Smooth muscle cell (in vitro differentiated cells): ENCODE data around the gene AKT3. TPM values are rescaled to one million over a fixed set of nuclear protein-coding genes. Genes with fewer than 3 reads are reported as not detected.

Source experiments
- DNase-seq: peaks from one replicate; lab custom pipeline; 2025; ENCODE audit not compliant: unreplicated experiment; lab: John Stamatoyannopoulos, UW
- H2AFZ ChIP-seq: fragments of 200-600 bp; sonication (generic); 2 replicates; pipeline ENCODE4 v1.6.0; 2016; ENCODE audit warnings: antibody characterized with exemption, low read depth, mild to moderate bottlenecking
- H3F3A ChIP-seq: fragments of 200-600 bp; sonication (generic); 2 replicates; pipeline ENCODE4 v1.6.0; 2017; ENCODE audit warnings: antibody characterized with exemption, low read depth
- H3K27ac ChIP-seq: fragments of 200-600 bp; sonication (generic); 2 replicates; pipeline ENCODE4 v1.5.1; 2016; ENCODE audit warnings: low read depth, mild to moderate bottlenecking
- H3K27me3 ChIP-seq: fragments of 200-600 bp; sonication (generic); 2 replicates; pipeline ENCODE4 v1.6.1; 2016; ENCODE audit warnings: low read depth, mild to moderate bottlenecking
- H3K36me3 ChIP-seq: fragments of 200-600 bp; sonication (generic); 2 replicates; pipeline ENCODE4 v1.5.1; 2016; ENCODE audit warnings: low read depth
- H3K4me1 ChIP-seq: fragments of 200-600 bp; sonication (generic); 2 replicates; pipeline ENCODE4 v1.5.1; 2016; ENCODE audit warnings: low read depth
- H3K4me2 ChIP-seq: fragments of 200-600 bp; sonication (generic); 2 replicates; pipeline ENCODE4 v1.6.0; 2016; ENCODE audit warnings: mild to moderate bottlenecking
- H3K4me3 ChIP-seq: fragments of 200-600 bp; sonication (generic); 2 replicates; pipeline ENCODE4 v1.5.1; 2016; ENCODE audit warnings: mild to moderate bottlenecking
- H3K79me2 ChIP-seq: fragments of 200-600 bp; sonication (generic); 2 replicates; pipeline ENCODE4 v1.6.0; 2016; ENCODE audit warnings: low read depth, mild to moderate bottlenecking
- H3K9ac ChIP-seq: fragments of 200-600 bp; sonication (generic); 2 replicates; pipeline ENCODE4 v1.6.0; 2016; ENCODE audit warnings: low read depth
- H3K9me3 ChIP-seq: fragments of 200-600 bp; sonication (generic); replicated peaks from 2 replicates; pipeline ENCODE4 v1.5.1; 2016; ENCODE audit warnings: low read depth
- H4K20me1 ChIP-seq: fragments of 200-600 bp; sonication (generic); 2 replicates; pipeline ENCODE4 v1.6.0; 2016; ENCODE audit warnings: low read depth
- CTCF ChIP-seq: fragments of 200-600 bp; sonication (generic); IDR thresholded peaks from 2 replicates; pipeline ENCODE4 v1.5.1; 2017; ENCODE audit warnings: borderline replicate concordance, mild to moderate bottlenecking, antibody characterized with exemption; ENCODE audit not compliant: insufficient read depth, poor library complexity, severe bottlenecking
- WGBS: methylation state at CpG from one replicate; pipeline ENCODE4 v1.1.7; 2016; ENCODE audit warnings: low lambda C conversion rate; 5-methylcytosine and 5-hydroxymethylcytosine counted together
- polyA plus RNA-seq: library from polyadenylated mRNA; unstranded; fragments of >200 nt; fragmentation: Nextera tagmentation; extraction: Ambion mirVana; gene quantifications from 2 replicates; pipeline ENCODE4 v1.2.1, GENCODE V29; 2016
- total RNA-seq: library from RNA; depleted of rRNA; stranded (reverse); fragments of >200 nt; gene quantifications from 2 replicates; pipeline ENCODE4 v1.2.3, GENCODE V29; 2014

AKT3 gene
- total and polyA plus RNA-seq, 2 experiments from 2014 or later, result 5.5 to 32.3 TPM

DNA sequence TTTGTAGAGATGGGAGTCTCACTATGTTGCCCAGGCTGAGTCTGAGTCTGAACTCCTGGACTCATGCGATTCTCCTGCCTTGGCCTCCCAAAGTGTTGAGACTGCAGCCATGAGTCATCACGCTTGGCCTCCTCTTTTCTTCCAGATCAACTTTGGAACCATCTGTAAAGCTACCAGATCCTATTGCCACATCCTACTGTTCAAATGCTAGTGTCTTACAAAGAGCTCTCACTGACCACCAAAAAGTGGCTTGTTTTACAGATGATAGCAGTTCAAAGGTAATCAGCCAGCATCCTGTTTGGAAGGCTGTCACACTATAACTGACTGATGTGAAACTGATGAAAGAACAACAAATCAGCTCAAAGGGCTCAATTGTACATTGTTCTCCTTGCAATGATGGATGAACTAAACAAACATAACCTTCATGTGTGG is 221.6 kb downstream of the AKT3 start:
- Histone ChIP-seq H3K27ac (no peak overlapping the region), H3K79me2 (no peaks in the 10 kb centered on the region), H3K9me3 (no peaks in the 10 kb centered on the region), H3K27me3 (no peaks in the 10 kb centered on the region), H3K4me3 (no peak overlapping the region), H3F3A (no peaks in the 10 kb centered on the region), H3K9ac (no peak overlapping the region), H3K36me3 (peaks cover 5% of the 10 kb centered on the region), H4K20me1 (no peaks in the 10 kb centered on the region), H3K4me1 (no peaks in the 10 kb centered on the region), H3K4me2 (no peak overlapping the region), H2AFZ (no peak overlapping the region)
- no peak for DNase-seq
- WGBS, result 95% methylated on average over 2 of the region's 2 CpGs
- no peak for TF ChIP-seq CTCF

DNA sequence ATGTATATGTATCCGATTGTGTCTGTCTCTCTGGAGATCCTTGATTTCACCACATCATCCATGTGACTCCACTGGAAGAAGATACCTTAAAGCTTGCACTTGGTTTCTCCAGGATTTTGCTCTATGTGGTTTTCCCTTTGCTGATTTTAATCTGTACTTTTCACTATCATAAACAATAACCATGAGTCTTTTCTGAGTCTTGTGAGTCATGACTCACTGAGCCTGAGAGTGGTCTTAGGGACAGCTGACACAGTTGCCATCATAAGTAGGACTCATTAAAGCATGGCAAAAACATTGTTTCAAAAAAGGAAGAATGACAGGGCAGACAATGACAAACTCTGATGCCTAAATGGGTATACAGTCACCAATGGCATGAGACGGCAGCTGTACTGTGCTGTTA is 226.2 kb downstream of the AKT3 start:
- no peak for DNase-seq
- H2AFZ ChIP-seq, result no peak overlapping the region
- H3K4me3 ChIP-seq, result no peak overlapping the region
- WGBS, result 93% methylated on average over 2 of the region's 2 CpGs
- H3K79me2 ChIP-seq, result no peaks in the 10 kb centered on the region
- H3F3A ChIP-seq, result peaks cover 5% of the 10 kb centered on the region
- no peak overlapping the region for H3K27ac ChIP-seq
- no peak overlapping the region for H3K4me2 ChIP-seq
- H3K36me3 ChIP-seq, result peaks cover 11% of the 10 kb centered on the region
- no peaks in the 10 kb centered on the region for H3K9me3 ChIP-seq
- no peaks in the 10 kb centered on the region for H3K4me1 ChIP-seq
- H3K27me3 ChIP-seq, result no peaks in the 10 kb centered on the region
- no peak overlapping the region for H3K9ac ChIP-seq
- H4K20me1 ChIP-seq, result no peaks in the 10 kb centered on the region
- TF ChIP-seq CTCF, result no peak

GRCh38 chr1:243621973-243622372 is 228.1 kb downstream of the AKT3 start:
- Histone ChIP-seq H3K36me3 (peaks cover 11% of the 10 kb centered on the region), H3F3A (peaks cover 5% of the 10 kb centered on the region), H3K9me3 (no peaks in the 10 kb centered on the region), H3K4me2 (peak overlapping the region; percentile 23), H3K27ac (no peak overlapping the region), H3K79me2 (no peaks in the 10 kb centered on the region), H3K4me1 (no peaks in the 10 kb centered on the region), H4K20me1 (no peaks in the 10 kb centered on the region), H3K9ac (no peak overlapping the region), H2AFZ (no peak overlapping the region), H3K27me3 (no peaks in the 10 kb centered on the region), H3K4me3 (no peak overlapping the region)
- no peak for DNase-seq
- WGBS, result 64% methylated on average over 2 of the region's 2 CpGs
- no peak for TF ChIP-seq CTCF

- WGBS, result no CpG with 5 or more reads among the region's 3 CpGs
These were observed 229.9 kb downstream of the AKT3 start for GRCh38 chr1:243620096-243620495.

More at GRCh38 chr1:243620096-243620495, 229.9 kb downstream of the AKT3 start:
- no peaks in the 10 kb centered on the region for H3K9me3 ChIP-seq
- peaks cover 11% of the 10 kb centered on the region for H3K36me3 ChIP-seq
- H3K27me3 ChIP-seq, result no peaks in the 10 kb centered on the region
- H2AFZ ChIP-seq, result no peak overlapping the region
- H3K4me2 ChIP-seq, result no peak overlapping the region
- H3K9ac ChIP-seq, result no peak overlapping the region
- no peak for DNase-seq
- H3K4me3 ChIP-seq, result no peak overlapping the region
- no peaks in the 10 kb centered on the region for H3K79me2 ChIP-seq
- H3K27ac ChIP-seq, result no peak overlapping the region
- peaks cover 5% of the 10 kb centered on the region for H3F3A ChIP-seq
- H4K20me1 ChIP-seq, result no peaks in the 10 kb centered on the region
- TF ChIP-seq CTCF, result no peak
- no peaks in the 10 kb centered on the region for H3K4me1 ChIP-seq
